Stimulated activated naive CD4-positive, alpha-beta T cell treated with Interleukin-2 at 50 U/mL for 16 hours (primary cell): Measurements from ENCODE around the gene DNAJB11.

Experiments
- DNase-seq: peaks from one replicate; lab custom pipeline; 2025; lab: John Stamatoyannopoulos, UW

Gene DNAJB11

GRCh38 chr3:186596568-186597287 lies 26.2 kb downstream of the DNAJB11 start:
- no peak for DNase-seq

- no peak for DNase-seq
Measured at GRCh38 chr3:186598108-186598784, 27.7 kb downstream of the DNAJB11 start.

- DNase-seq = no peak
Measured at GRCh38 chr3:186598794-186599141, 28.2 kb downstream of the DNAJB11 start.

GRCh38 chr3:186599142-186599784 lies 28.7 kb downstream of the DNAJB11 start:
- DNase-seq = no peak

GRCh38 chr3:186599785-186600166 lies 29.3 kb downstream of the DNAJB11 start:
- DNase-seq = no peak

GRCh38 chr3:186600896-186601295 lies 30.4 kb downstream of the DNAJB11 start:
- no peak for DNase-seq

- no peak for DNase-seq
Measured at GRCh38 chr3:186603159-186603558, 32.6 kb downstream of the DNAJB11 start.

GRCh38 chr3:186605078-186605477 lies 34.6 kb downstream of the DNAJB11 start:
- DNase-seq = no peak

GRCh38 chr3:186605561-186606545 lies 35.3 kb downstream of the DNAJB11 start:
- DNase-seq = no peak

- no peak for DNase-seq
Measured at GRCh38 chr3:186608624-186609215, 38.2 kb downstream of the DNAJB11 start.

- no peak for DNase-seq
Measured at GRCh38 chr3:186609247-186609868, 38.8 kb downstream of the DNAJB11 start.

GRCh38 chr3:186612065-186612464 lies 41.5 kb downstream of the DNAJB11 start:
- DNase-seq = no peak

- no peak for DNase-seq
Measured at GRCh38 chr3:186612721-186613636, 42.5 kb downstream of the DNAJB11 start, which contains the start of gene AHSG. Gene AHSG, plus strand, starts transcription at chr3:186613060. Its CDS starts 82 bp downstream, at chr3:186613142.

GRCh38 chr3:186613637-186614265 lies 43.2 kb downstream of the DNAJB11 start:
- no peak for DNase-seq

- no peak for DNase-seq
Measured at GRCh38 chr3:186614266-186614596, 43.7 kb downstream of the DNAJB11 start.

GRCh38 chr3:186614597-186615483 lies 44.3 kb downstream of the DNAJB11 start:
- DNase-seq = peak; percentile 56

GRCh38 chr3:186616299-186616617 lies 45.7 kb downstream of the DNAJB11 start:
- no peak for DNase-seq

- DNase-seq = peak; percentile 84
Measured at GRCh38 chr3:186617036-186617946, 46.8 kb downstream of the DNAJB11 start.
